HepG2 (cell line): Measurements from ENCODE around the gene PLVAP. TPM values are rescaled to one million over a fixed set of nuclear protein-coding genes. Genes with fewer than 3 reads are reported as not detected.

Experiments used
- PHF21A ChIP-seq: sonication (generic); formaldehyde crosslinking; IDR thresholded peaks from 2 replicates; pipeline ENCODE4 v1.5.0; 2020; ENCODE audit warnings: mild to moderate bottlenecking, missing genetic modification reagents
- PTBP1 ChIP-seq: fragments of 200-400 bp; formaldehyde crosslinking; IDR thresholded peaks from 2 replicates; pipeline ENCODE4 v1.6.1; 2018; ENCODE audit warnings: low read length, low read depth; ENCODE audit not compliant: poor library complexity, severe bottlenecking
- SRF ChIP-seq: IDR thresholded peaks from 2 replicates; pipeline ENCODE4 v1.6.1; 2011; ENCODE audit warnings: mild to moderate bottlenecking, low read depth, low read length, moderate library complexity
- USF2 ChIP-seq, 2 experiments: sonication (generic) in 1 of 2; formaldehyde crosslinking in 1 of 2; IDR thresholded peaks; 2 replicates each; pipeline versions ENCODE4 v1.5.1 to v1.6.1; 2011 to 2020; ENCODE audit warnings: borderline replicate concordance in 1 of 2, low read depth in 1 of 2, low read length in 1 of 2, mild to moderate bottlenecking in 1 of 2, missing genetic modification reagents in 1 of 2, moderate library complexity in 1 of 2
- ZNF770 ChIP-seq: sonication (generic); formaldehyde crosslinking; IDR thresholded peaks from 2 replicates; pipeline ENCODE4 v1.5.0; 2020; ENCODE audit warnings: mild to moderate bottlenecking, missing genetic modification reagents
- ZNF839 ChIP-seq: sonication (generic); formaldehyde crosslinking; IDR thresholded peaks from 2 replicates; pipeline ENCODE4 v1.4.0; 2020; ENCODE audit warnings: missing genetic modification reagents, mild to moderate bottlenecking, borderline replicate concordance
- polyA plus RNA-seq, 8 experiments: library from polyadenylated mRNA; depleted of rRNA in 3 of 8; stranded (reverse) in 7 of 8; unstranded in 1 of 8; fragments of >200 nt; fragmentation: Illumina TruSeq in 4 of 8; extraction: Trizol in 4 of 8; gene quantifications; 2 replicates each; pipeline versions ENCODE4 v1.2.1 to v1.2.3, GENCODE V29; 2011 to 2016; ENCODE audit warnings: low read depth in 4 of 8, missing spikeins in 1 of 8, mixed read lengths in 1 of 8; ENCODE audit not compliant: insufficient read depth in 1 of 8
- total RNA-seq, 5 experiments: library from RNA; depleted of rRNA; stranded (reverse); fragments of >200 nt; fragmentation: Illumina TruSeq; extraction: Trizol; gene quantifications; 2 replicates each; pipeline ENCODE4 v1.2.3, GENCODE V29; 2016; ENCODE audit warnings: low read depth in 1 of 5
- TF ChIP-seq, protein P1 (sequence below), 2 experiments: fragments of 450-650 bp in 1 of 2; sonication (generic) in 1 of 2; formaldehyde crosslinking in 1 of 2; IDR thresholded peaks; 2 replicates each; pipeline versions ENCODE4 v1.6.1 to v1.8.0; 2016 to 2022; ENCODE audit warnings: antibody characterized with exemption in 1 of 2, mild to moderate bottlenecking in 1 of 2, missing genetic modification reagents in 1 of 2
- TF ChIP-seq, protein P2 (sequence below): sonication (generic); formaldehyde crosslinking; IDR thresholded peaks from 2 replicates; pipeline ENCODE4 v1.4.0; 2020; ENCODE audit warnings: missing genetic modification reagents

The PLVAP gene
- total and polyA plus RNA-seq, 2 of the 13 experiments (the other 11 are each of a cell fraction or from before 2014, with no cell fraction given), result 0.26 TPM; not detected in 1

- TF ChIP-seq USF2 (IDR thresholded peaks at IDR 0.05; ENCODE audit: low read depth, low read length), result no peak
- no peak; the same call in 1 of the 2 replicates for TF ChIP-seq USF2 (CRISPR knock-in tag; IDR thresholded peaks at IDR 0.05; ENCODE audit: borderline replicate concordance)
- TF ChIP-seq, protein P1, sequence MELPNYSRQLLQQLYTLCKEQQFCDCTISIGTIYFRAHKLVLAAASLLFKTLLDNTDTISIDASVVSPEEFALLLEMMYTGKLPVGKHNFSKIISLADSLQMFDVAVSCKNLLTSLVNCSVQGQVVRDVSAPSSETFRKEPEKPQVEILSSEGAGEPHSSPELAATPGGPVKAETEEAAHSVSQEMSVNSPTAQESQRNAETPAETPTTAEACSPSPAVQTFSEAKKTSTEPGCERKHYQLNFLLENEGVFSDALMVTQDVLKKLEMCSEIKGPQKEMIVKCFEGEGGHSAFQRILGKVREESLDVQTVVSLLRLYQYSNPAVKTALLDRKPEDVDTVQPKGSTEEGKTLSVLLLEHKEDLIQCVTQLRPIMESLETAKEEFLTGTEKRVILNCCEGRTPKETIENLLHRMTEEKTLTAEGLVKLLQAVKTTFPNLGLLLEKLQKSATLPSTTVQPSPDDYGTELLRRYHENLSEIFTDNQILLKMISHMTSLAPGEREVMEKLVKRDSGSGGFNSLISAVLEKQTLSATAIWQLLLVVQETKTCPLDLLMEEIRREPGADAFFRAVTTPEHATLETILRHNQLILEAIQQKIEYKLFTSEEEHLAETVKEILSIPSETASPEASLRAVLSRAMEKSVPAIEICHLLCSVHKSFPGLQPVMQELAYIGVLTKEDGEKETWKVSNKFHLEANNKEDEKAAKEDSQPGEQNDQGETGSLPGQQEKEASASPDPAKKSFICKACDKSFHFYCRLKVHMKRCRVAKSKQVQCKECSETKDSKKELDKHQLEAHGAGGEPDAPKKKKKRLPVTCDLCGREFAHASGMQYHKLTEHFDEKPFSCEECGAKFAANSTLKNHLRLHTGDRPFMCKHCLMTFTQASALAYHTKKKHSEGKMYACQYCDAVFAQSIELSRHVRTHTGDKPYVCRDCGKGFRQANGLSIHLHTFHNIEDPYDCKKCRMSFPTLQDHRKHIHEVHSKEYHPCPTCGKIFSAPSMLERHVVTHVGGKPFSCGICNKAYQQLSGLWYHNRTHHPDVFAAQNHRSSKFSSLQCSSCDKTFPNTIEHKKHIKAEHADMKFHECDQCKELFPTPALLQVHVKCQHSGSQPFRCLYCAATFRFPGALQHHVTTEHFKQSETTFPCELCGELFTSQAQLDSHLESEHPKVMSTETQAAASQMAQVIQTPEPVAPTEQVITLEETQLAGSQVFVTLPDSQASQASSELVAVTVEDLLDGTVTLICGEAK (IDR thresholded peaks at IDR 0.05), result peak; percentile 43
- TF ChIP-seq, protein P1 (CRISPR knock-in tag; IDR thresholded peaks at IDR 0.05), result peak; percentile 24; the same call in 1 of the 2 replicates
- no peak for TF ChIP-seq SRF
- 0 out of 2 replicates have a peak, but pooled peaks have one; percentile 6 for TF ChIP-seq PHF21A
- TF ChIP-seq, protein P2, sequence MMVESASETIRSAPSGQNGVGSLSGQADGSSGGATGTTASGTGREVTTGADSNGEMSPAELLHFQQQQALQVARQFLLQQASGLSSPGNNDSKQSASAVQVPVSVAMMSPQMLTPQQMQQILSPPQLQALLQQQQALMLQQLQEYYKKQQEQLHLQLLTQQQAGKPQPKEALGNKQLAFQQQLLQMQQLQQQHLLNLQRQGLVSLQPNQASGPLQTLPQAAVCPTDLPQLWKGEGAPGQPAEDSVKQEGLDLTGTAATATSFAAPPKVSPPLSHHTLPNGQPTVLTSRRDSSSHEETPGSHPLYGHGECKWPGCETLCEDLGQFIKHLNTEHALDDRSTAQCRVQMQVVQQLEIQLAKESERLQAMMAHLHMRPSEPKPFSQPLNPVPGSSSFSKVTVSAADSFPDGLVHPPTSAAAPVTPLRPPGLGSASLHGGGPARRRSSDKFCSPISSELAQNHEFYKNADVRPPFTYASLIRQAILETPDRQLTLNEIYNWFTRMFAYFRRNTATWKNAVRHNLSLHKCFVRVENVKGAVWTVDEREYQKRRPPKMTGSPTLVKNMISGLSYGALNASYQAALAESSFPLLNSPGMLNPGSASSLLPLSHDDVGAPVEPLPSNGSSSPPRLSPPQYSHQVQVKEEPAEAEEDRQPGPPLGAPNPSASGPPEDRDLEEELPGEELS (CRISPR knock-in tag), result 0 out of 2 replicates have a peak, but pooled peaks have one; percentile 10
- TF ChIP-seq ZNF770 (CRISPR knock-in tag), result no peak
- no peak; the same call in 1 of the 2 replicates for TF ChIP-seq ZNF839
- no peak for TF ChIP-seq PTBP1
These were observed 67.8 kb downstream of the PLVAP start, which contains the start of gene DDA1 (continued) for GRCh38 chr19:17309198-17309964.
